Heart left ventricle (tissue), 16 donors: ENCODE data around the gene ZDHHC20. TPM values are rescaled to one million over a fixed set of nuclear protein-coding genes. Genes with fewer than 3 reads are reported as not detected.
A peak's percentile ranks its signal among the peaks of the same experiment; 100 is the strongest.

ENCODE experiments used
- ATAC-seq, 4 donors: fragments of 200-7000 bp; cut with Tn5 transposase; one replicate each; pipeline ENCODE4 v1.9.1; 2020 to 2022; ENCODE audit warnings: moderate library complexity in 4 of 4, mild to moderate bottlenecking in 3 of 4, moderate number of reproducible peaks in 1 of 4
- DNase-seq, 5 donors: peaks; one replicate each; pipeline ENCODE4 v3.0.0-alpha.2; 2020
- H3K27ac ChIP-seq, 12 donors: fragments of 200-600 bp; sonication (generic) in 4 of 12; one replicate each; pipeline versions ENCODE4 v1.5.0 to v1.8.0; 2016 to 2022; ENCODE audit warnings: mild to moderate bottlenecking in 2 of 12
- H3K27me3 ChIP-seq, 9 donors: fragments of 200-600 bp; sonication (generic) in 2 of 9; one replicate each; pipeline versions ENCODE4 v1.5.1 to v1.8.0; 2016 to 2022; ENCODE audit warnings: mild to moderate bottlenecking in 3 of 9
- H3K36me3 ChIP-seq, 9 donors: fragments of 200-600 bp; sonication (generic) in 2 of 9; one replicate each; pipeline versions ENCODE4 v1.5.0 to v1.8.0; 2018 to 2022; ENCODE audit warnings: mild to moderate bottlenecking in 2 of 9
- H3K4me1 ChIP-seq, 12 donors: fragments of 200-600 bp; sonication (generic) in 4 of 12; one replicate each; pipeline versions ENCODE4 v1.5.0 to v1.8.0; 2016 to 2022; ENCODE audit warnings: mild to moderate bottlenecking in 3 of 12
- H3K4me3 ChIP-seq, 12 donors: fragments of 200-600 bp; sonication (generic) in 4 of 12; one replicate each; pipeline versions ENCODE4 v1.5.0 to v1.8.0; 2017 to 2022; ENCODE audit warnings: mild to moderate bottlenecking in 9 of 12, moderate library complexity in 4 of 12
- H3K9me3 ChIP-seq, 12 donors: fragments of 200-600 bp; sonication (generic) in 4 of 12; one replicate each; pipeline versions ENCODE4 v1.5.0 to v1.8.0; 2016 to 2022; ENCODE audit warnings: mild to moderate bottlenecking in 1 of 12
- POLR2A ChIP-seq, 2 donors: fragments of 450-650 bp; IDR thresholded peaks; one replicate each; pipeline ENCODE4 v1.6.1; 2017; ENCODE audit warnings: antibody characterized with exemption in 2 of 2, mild to moderate bottlenecking in 2 of 2, moderate library complexity in 2 of 2
- WGBS, 4 donors: extraction: QIAGEN DNeasy Blood & Tissue Kit in 2 of 4; methylation state at CpG; one replicate each; pipeline versions ENCODE4 v1.1.5 to v1.1.7; 2013 to 2018; 5-methylcytosine and 5-hydroxymethylcytosine counted together
- intact Hi-C, 10 donors: fragments of 100-400 bp; cut with DNase I; formaldehyde crosslinking; loops; one replicate each; pipeline versions ENCODE4 v1.11.1 to v1.14.2; 2022
- polyA plus RNA-seq, 2 donors: library from polyadenylated mRNA; stranded (reverse); fragments of 200-250 nt; gene quantifications; one replicate each; pipeline ENCODE4 v1.2.3, GENCODE V29; 2013
- total RNA-seq, 9 donors: library from RNA; depleted of rRNA in 2 of 9; stranded (reverse); fragments of >200 nt in 2 of 9; fragmentation: NEBNext Ultra II Directional in 3 of 9; extraction: Animal tissue kit (Norgen Biotek cat#: 25700) in 3 of 9; gene quantifications; one replicate each; pipeline versions ENCODE4 v1.1.0 to v1.2.4, GENCODE V29; 2016 to 2023
- TF ChIP-seq, protein P1 (sequence below), 12 donors: fragments of 200-600 bp; sonication (generic) in 4 of 12; IDR thresholded peaks; one replicate each; pipeline versions ENCODE4 v1.5.0 to v1.8.0; 2018 to 2022; ENCODE audit warnings: antibody characterized with exemption in 12 of 12, mild to moderate bottlenecking in 5 of 12
- donor health status: ischemic (EF 13 %, LVEDD 7.1; RV severe dilation, severe dysfunction).
- donor health status: healthy with polysubstance abuse.
- donor health status: DM: no; HTN: yes; CAD: no.
- donor health status: DM: no; HTN: no; CAD: no.
- donor health status: ischemic (EF 25% LVEDD 6.9; RV normal size, moderate dysfunction).
- donor health status: ischemic (EF 25% LVEDD 5.7; RV mildly dilated, moderate dysfunction).
- donor health status: healthy.
- donor health status: DM: yes; HTN: yes; CAD: no.
- donor health status: ischemic (EF 35%, LVEDD 5.7; RV mildly dilated, moderate dysfunction).
- donor health status: nonischemic (EF 11% LVEDD 7.7; RV severe dilation, severe dysfunction).
- donor health status: DM: yes; HTN: yes; CAD: no.
- donor health status: PGD.
- donor health status: ischemic (EF 29% LVEDD 5.4; RV normal size, mild dysfunction).
- donor health status: nonischemic (EF 23%, LVEDD 6.1; RV moderate dilation, normal function).

The ZDHHC20 gene
- total and polyA plus RNA-seq, 11 donors, result 6.2 to 36.4 (median 16.8) TPM

DNA sequence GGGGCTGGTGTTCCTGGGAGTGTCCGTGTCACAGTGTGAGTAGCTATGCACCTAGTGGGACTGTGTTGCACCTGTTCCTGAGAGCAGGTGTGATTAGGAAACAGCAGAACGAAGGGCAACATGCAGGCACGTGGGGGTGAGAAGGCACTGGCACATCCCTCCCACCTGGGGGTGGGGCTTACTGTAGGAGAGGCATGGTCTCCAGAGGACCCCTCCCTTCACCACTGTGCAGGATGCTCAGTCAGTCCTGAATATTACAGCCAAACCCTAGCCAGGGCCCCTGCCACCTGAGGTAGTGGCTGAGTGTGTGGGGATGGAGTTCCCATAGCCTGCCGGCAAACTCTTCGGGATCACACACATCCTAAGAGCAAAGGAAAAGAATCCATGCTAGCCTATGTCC is 99.2 kb downstream of the ZDHHC20 start:
- Histone ChIP-seq H3K9me3 (peaks cover 0 to 11% (median 0%) of the 10 kb centered on the region in 12 donors), H3K27ac (no peak overlapping the region), H3K4me3 (no peak overlapping the region), H3K36me3 (no peaks in the 10 kb centered on the region), H3K27me3 (no peaks in the 10 kb centered on the region), H3K4me1 (no peaks in the 10 kb centered on the region)
- 76 to 84% (median 80%) methylated on average over 5 of the region's 5 CpGs for WGBS, 4 donors
- intact Hi-C loops, result no loop called here
- TF ChIP-seq POLR2A (IDR thresholded peaks at IDR 0.05), result no peak
- TF ChIP-seq, protein P1, sequence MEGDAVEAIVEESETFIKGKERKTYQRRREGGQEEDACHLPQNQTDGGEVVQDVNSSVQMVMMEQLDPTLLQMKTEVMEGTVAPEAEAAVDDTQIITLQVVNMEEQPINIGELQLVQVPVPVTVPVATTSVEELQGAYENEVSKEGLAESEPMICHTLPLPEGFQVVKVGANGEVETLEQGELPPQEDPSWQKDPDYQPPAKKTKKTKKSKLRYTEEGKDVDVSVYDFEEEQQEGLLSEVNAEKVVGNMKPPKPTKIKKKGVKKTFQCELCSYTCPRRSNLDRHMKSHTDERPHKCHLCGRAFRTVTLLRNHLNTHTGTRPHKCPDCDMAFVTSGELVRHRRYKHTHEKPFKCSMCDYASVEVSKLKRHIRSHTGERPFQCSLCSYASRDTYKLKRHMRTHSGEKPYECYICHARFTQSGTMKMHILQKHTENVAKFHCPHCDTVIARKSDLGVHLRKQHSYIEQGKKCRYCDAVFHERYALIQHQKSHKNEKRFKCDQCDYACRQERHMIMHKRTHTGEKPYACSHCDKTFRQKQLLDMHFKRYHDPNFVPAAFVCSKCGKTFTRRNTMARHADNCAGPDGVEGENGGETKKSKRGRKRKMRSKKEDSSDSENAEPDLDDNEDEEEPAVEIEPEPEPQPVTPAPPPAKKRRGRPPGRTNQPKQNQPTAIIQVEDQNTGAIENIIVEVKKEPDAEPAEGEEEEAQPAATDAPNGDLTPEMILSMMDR (IDR thresholded peaks at IDR 0.05), result no peak
- DNase-seq (no peak), ATAC-seq (no peak)

DNA sequence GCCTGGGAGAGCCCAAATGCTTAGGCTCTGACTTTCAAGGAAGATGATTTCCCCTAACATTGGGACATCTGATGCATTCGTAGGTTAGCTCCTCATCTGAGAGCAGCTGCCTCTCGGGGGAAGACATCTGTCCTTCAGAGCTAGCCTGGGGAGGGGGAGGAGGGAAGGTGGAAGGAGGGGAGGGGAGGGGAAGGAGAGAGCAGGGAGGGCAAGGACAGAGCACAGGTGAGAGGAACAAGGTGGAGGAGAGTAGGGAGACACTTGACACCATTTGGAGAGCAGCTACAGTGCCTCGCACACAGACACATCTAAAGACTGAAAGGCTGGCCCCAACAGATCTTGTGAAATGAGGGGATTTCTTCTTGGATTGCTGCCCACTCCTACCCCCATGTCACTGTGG is 103.8 kb downstream of the ZDHHC20 start:
- TF ChIP-seq, protein P1 (IDR thresholded peaks at IDR 0.05), result no peak
- no peak for TF ChIP-seq POLR2A (IDR thresholded peaks at IDR 0.05)
- Histone ChIP-seq H3K4me1 (no peaks in the 10 kb centered on the region), H3K9me3 (peaks cover 0 to 2% (median 0%) of the 10 kb centered on the region in 12 donors), H3K4me3 (no peak overlapping the region), H3K36me3 (no peaks in the 10 kb centered on the region), H3K27me3 (no peaks in the 10 kb centered on the region), H3K27ac (no peak overlapping the region)
- intact Hi-C loops, result no loop called here
- 76 to 85% (median 78%) methylated on average over 3 of the region's 3 CpGs for WGBS, 4 donors
- no peak for DNase-seq
- ATAC-seq, result no peak

- intact Hi-C loops, result no loop called here
- Histone ChIP-seq H3K4me3 (no peak overlapping the region), H3K27ac (no peak overlapping the region), H3K4me1 (no peaks in the 10 kb centered on the region), H3K36me3 (no peaks in the 10 kb centered on the region), H3K9me3 (peaks cover 0 to 2% (median 0%) of the 10 kb centered on the region in 12 donors), H3K27me3 (no peaks in the 10 kb centered on the region)
- 91 to 93% (median 92%) methylated on average over 13 of the region's 13 CpGs for WGBS, 4 donors
- ATAC-seq (no peak), DNase-seq (no peak)
- TF ChIP-seq POLR2A (IDR thresholded peaks at IDR 0.05), result no peak
- TF ChIP-seq, protein P1 (IDR thresholded peaks at IDR 0.05), result no peak
Observed at GRCh38 chr13:21354721-21355120, 104.4 kb downstream of the ZDHHC20 start.

- H3K4me3 ChIP-seq, result no peak overlapping the region
- no peak overlapping the region for H3K27ac ChIP-seq
- no peaks in the 10 kb centered on the region for H3K9me3 ChIP-seq
- WGBS, 4 donors, result 69 to 76% (median 71%) methylated on average over 6 of the region's 6 CpGs
- H3K4me1 ChIP-seq, result peaks cover 0 to 14% (median 0%) of the 10 kb centered on the region in 12 donors
- ATAC-seq (peak in 1 of 4 donors; percentile 11), DNase-seq (no peak)
- TF ChIP-seq, protein P1 (IDR thresholded peaks at IDR 0.05), result no peak
- TF ChIP-seq POLR2A (IDR thresholded peaks at IDR 0.05), result no peak
- intact Hi-C loops, result loop anchor here in 1 of 10 donors (5.0 kb wide), 1 partner anchor 109 kb away; the partner anchor contains the start of gene ZDHHC20
- no peaks in the 10 kb centered on the region for H3K36me3 ChIP-seq
- no peaks in the 10 kb centered on the region for H3K27me3 ChIP-seq
Observed at GRCh38 chr13:21348488-21349120, 110.5 kb downstream of the ZDHHC20 start.
